C1 segment of cervical spinal cord (tissue), 14 donors: ENCODE measurements around the gene SOBP.

Source experiments
- DNase-seq, 14 donors: peaks; one replicate each; lab custom pipeline; 2025; lab: John Stamatoyannopoulos, UW

Gene SOBP

DNA sequence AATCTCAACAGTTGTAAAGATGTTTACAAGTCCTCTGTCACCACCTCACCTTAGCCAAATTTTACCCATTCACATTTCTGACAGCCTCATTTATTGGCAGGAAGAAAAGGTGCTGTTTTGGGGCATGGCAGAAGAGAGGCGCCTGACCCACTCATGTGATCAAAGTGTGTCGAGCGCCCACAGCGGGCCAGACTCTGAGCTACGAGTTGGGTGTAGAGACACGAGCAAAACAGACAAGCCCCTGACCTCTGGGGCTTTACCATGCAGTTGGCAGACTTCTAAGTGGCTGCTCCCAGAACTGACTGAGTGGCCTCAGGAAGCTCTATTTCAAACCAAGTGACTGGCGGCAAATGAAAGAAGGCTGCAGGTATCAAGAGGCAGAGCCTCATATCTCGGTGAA is 167.0 kb downstream of the SOBP start:
- DNase-seq = no peak

DNA sequence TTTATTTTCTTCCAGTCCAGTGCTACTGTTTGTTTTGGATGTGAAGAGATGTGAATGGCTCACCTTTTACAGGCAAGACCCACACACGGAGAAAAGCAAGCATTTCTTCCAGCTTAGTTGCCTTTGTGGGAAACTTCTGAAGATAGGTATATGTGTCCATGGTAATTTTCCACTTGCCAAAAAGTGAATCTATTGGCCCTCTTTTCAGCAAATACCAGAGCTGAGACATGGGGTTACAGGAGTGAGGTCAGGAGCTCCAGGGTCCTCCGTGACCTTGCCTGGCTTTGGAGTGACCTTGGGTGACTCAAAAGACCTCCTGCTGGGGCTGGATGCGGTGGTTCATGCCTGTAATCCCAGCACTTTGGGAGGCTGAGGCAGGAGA is 167.4 kb downstream of the SOBP start:
- DNase-seq = no peak

DNA sequence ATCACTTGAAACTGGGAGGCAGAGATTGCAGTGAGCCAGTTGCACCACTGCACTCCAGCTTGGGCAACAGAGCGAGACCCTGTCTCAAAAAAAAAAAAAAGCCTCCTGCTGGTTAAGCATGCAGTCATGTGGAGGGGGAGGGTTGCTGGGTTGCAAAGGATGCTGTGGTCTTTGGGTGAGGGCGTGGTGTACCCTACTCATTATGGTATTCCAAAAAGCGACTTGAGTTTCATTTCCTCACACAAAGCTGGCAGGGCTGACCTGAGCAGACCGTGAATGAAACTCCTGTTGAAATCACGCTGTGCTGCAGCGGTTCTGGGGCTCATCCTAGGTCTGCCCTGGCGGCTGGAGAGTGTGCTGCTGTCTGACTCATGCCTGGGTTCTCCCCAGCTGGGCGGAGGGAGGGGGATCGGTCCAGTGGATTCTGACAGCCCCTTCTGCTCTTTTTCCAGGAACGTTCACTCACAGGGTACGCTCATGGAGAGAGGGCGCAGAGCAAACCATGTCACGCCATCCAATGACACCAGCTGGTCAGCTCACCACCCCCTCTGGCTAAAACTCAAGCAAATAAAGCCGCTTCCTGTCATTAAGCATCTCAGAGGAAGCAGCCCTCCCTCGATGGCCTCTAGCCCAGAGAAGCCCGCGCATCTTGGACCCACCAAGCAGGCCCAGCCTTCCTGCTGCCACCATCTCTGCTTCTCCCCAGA is 168.0 kb downstream of the SOBP start:
- peak in 5 of 14 donors; percentile 21 to 73 (median 40) for DNase-seq

DNA sequence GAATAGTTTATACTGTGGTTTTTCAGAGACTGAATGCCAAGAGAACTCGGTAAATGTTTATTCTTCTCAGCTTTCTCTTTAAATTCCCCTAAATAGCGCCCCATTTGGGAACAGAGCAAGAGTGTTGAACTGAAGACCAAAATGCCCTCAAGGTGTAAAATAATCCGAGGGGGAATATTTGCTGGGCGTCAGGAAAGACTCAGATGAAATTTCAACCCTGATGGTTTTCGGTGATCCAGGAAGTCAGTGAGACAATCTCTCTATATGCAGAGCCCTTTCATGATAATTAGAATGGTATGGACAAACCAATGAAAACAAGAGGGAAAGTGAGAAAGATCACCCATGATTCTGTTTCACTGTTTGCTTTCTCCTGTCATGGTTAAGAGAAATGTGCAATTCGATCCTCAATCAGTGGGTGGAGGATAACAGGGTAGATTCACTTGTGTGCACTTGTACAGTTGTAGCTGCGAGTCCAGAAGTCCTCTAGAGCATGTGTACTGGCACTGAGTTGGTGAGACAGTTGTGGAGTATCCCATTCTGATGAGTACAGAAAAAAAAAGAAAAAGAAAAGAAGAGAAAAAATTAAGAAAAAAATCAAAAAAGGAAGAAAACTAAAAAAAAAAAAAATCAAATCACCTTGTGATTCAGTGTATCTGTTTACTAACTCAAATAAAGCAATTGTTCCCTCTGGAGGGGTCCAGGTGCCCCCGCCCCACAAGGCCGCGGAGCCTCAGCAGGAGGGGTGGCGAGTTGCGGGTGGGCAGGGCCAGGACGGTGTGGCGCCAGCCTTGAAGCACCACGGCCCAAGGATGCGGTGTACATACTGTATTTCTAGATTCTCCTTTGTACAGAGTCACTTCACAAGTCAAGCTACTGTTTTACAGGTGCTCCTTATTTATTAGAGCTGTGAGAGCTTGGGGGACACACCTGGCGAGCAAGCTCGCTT is 169.3 kb downstream of the SOBP start:
- DNase-seq = no peak

DNA sequence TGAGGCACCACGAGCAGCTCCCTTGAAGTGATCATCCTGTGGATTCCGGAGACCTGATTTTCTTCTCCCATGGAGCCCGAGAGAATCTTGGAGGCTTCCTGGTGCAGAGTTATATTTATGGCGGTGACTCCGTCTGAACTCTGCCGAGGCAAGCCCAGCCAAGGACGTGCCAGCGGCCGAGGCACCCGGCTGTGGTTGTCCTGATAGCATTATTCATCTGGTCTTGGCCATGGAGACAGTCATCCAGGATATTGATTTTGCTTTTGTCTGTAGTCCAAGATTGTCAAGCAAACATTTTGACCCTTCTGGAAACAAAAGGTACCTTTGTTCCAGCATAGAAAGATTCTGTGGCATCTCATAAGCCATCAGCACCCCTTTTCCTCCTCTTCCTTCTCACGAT is 170.9 kb downstream of the SOBP start:
- DNase-seq = no peak

DNA sequence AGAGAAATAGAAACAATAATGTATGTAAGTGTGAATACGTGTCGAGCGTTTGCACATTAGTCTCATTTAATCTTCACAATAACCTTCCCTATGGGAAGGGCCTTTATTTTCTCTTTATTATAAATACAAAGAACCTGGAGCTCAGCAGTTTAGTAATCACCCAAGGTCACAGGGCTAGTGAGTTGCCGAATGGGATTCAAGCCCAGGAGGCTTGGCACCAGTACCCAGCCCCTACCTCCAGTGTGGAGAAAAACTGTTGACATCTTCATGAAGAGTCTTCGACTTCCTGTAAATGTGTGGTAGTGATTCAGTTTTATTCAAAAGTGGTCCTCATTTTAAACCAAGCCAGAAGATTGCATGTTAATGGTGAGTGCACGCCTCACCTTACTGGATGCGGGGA is 171.4 kb downstream of the SOBP start:
- DNase-seq = peak in 1 of 14 donors; percentile 46

DNA sequence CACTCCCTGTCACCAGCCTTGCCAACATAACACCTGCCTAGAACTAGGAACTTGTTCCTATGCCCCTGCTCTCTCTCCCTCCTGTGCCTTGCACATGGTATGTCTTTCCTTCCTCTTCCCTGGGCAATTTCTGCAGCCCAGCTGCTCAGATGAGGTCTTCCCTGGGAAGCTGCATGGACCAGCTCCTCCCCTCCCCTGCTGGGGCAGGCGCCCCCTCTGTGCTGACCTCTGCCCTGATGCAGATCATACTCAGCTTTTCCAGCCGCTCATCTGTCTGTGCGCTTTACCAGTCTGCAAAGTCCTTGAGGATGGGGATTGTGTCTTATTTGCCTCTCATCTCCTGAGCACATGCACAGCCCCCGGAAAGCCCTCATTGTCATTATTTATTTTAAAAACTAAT is 172.4 kb downstream of the SOBP start:
- no peak for DNase-seq

DNA sequence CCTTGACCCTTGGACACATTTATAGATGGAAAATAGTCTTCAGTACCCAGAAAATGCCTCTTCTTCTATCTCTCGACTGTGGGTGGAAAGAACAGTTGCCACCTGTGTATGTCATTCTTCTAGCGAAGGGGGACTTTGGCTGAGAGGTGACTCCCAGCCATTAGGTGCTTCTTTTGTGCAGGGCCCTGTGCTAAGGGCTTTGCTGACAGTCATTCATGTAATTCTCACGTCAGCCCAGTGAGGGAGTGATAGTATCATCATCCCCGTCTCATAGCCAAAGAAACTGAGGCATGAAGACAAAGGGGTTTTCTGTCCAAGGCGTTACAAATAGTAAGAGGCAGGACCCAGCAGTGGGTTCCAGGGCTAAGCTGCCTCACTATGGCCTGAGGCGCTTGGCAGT is 173.4 kb downstream of the SOBP start:
- no peak for DNase-seq

DNA sequence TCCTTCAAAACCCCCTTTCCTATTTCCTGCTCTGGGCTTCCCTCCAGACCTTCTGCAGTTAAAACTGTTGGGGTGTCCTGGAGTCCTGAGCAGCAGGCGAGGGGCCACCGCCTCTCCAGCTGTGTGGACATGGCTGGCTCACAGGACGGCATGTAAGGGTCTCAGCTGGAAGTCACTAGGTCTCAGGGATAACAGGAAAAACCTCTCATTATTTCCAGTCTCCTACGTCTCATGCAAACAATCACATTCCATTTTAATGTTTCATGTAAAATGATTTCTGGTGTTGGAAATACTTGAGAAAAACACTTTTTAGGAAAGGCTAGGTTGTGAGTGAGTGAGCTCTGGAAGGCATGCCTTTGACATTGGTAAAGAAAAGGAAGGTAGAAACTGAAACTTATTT is 175.5 kb downstream of the SOBP start:
- no peak for DNase-seq

DNA sequence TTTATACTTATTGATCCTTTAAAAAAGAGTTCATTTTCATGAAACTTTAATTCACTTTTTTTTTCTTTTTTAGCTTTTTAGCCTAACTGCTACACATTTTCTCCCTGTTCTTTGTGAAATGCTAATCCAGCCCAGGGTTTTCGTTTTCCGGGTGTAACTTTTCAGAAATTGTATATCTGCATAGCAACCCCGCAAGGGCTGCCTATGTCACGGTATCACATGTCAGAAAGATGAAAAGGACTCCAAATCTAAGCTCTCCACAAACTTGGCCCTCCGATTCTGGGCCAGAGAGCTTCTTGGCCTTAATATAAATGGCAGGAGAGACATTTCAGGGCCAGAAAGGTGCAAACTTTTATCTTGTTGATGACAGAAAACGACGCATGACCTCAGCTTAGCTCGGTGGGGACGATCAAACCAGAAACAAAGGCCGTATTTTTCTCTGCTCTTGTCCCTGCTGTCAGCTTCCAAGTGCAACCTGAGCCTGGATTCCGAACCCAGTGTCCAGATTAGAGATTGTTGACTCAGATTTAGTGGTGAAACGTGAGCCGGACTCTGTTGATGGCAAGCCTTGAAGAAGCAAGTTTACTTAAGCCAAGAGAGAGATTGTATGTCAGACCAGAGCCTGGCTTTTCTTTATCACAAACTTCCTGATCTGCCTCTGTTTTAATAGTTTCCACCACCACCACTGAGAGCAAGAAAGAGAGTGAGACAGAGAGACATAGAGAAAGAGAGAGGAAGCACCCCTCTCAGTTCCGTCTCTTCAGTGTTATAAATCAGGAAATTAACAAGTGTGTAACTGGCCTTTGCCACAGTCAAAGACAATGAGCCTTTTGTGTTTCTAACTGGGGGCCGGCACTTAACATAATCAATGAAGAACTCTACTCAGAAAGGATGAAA is 176.4 kb downstream of the SOBP start:
- DNase-seq = no peak

DNA sequence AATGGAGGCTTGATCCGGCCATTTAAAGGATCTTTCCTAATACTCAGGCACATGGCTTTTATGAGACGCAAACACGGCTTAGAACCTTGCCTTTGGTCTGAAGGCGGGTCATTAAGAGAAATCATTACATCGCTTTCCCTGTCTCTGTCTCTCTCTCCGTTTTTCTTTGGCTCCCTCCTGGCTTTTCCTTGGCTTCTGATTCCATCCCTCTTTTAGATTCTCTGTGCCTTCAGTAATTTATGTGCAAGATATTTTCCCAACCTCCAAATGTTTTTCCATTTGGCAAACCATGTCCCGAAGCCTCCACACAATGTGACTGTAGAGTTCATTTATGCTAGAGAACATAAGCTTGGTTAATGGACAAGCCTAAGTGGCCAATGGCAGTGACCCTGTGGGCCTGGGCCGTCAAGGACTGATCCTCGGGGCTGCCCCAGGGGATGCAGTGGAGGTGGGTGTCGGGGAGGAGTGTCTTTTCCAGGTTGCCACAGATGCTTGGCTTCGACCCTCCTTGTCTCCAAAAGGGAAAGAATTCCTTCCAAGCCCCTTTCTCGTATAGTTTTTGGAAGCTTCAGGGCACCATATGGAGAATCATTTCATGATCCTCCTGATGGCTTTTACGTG is 177.2 kb downstream of the SOBP start:
- DNase-seq = no peak

DNA sequence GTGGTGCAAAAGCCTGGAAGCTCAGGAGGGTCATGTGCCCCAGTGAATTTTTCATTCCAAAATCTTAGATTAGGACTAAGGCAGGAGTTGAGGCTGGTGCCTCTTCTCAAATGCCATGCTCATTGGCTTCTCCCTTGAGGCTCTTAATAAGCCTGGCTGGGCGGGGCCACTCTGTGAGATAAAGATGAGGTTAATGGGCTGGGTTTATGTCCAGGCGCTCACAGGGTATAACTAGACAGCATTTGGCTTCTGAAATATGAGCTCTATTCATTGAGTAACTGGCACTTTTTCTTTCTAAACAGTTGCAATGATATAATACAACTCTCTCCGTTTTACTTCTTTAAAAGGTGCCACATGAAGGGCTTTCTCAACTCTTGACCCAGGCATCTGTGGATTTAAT is 177.9 kb downstream of the SOBP start:
- no peak for DNase-seq

DNA sequence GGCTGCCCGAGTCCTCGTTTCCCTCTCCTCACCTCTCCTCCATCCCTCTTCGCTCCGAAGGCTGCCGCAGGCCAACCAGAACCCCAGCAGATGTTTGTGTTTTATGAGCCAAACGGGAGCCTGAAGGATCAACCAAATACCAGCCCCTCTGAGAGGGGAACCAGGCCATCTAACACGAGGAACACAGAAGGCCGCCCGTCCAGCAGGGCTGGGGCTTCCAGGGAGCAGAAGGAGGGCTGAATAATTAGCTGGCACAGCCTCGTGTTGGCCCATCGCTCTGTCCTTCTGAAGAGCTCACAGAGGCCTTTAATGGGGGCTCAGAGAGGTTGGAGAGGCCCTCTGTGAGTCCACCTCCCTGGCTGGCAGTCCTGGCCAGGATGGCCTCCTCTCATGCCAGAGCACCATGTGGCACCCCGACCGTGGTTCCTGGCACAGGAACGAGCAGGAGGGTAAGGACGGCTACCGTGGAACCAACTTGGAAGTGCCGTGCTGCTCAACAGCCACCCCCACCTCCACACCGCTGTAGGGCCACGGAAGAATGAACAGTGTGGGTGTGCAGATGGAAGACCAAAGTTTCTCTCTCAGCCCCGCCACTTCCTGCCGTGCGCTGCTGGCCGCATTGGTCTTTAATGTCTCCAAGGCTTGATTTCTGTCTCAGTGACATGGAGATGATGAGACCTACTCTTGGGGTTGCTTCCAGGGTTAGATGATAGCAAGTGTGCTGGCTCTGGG is 179.0 kb downstream of the SOBP start:
- DNase-seq = peak in 1 of 14 donors; percentile 72

DNA sequence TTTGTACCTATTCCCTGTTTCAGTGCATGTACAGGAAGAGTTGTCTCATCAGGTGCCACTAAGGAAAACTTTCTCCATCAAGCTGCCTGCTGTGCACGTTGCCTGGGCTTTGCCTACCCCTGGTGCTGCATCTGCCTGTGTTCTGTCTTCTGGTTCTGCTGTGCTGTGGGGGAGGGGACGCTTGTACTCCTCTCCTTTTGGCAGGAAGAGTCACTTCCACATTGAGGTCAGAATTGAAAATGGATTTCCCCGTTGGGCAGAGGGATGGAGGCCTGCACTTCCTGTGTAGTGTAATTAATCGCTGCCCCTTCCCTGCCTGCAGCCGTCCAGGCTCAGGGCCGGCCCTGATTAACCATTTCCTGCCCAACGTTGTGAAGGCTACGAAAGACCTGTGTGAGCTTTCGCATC is 180.9 kb downstream of the SOBP start:
- DNase-seq = peak in 11 of 14 donors; percentile 3 to 61 (median 30)

DNA sequence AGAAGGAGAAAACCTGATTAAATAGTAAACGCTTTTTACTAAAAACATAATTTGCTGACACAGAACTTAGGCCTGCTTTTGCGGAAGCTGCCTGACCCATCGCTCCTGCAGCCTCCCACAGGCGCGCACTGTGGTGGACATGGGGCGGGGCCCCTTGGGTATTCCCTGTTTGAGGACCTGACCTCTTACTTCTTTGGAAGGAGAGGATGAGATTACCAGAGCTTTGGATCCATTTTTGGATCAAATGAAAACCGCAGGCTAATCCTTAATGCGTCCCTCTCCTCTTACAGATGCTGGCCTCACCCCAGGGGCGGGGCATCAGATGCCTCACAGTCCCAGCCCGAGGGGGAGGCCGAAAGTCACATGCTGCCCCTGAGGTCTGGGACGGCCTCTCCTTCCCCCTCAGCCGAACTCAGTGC is 183.2 kb downstream of the SOBP start:
- no peak for DNase-seq

DNA sequence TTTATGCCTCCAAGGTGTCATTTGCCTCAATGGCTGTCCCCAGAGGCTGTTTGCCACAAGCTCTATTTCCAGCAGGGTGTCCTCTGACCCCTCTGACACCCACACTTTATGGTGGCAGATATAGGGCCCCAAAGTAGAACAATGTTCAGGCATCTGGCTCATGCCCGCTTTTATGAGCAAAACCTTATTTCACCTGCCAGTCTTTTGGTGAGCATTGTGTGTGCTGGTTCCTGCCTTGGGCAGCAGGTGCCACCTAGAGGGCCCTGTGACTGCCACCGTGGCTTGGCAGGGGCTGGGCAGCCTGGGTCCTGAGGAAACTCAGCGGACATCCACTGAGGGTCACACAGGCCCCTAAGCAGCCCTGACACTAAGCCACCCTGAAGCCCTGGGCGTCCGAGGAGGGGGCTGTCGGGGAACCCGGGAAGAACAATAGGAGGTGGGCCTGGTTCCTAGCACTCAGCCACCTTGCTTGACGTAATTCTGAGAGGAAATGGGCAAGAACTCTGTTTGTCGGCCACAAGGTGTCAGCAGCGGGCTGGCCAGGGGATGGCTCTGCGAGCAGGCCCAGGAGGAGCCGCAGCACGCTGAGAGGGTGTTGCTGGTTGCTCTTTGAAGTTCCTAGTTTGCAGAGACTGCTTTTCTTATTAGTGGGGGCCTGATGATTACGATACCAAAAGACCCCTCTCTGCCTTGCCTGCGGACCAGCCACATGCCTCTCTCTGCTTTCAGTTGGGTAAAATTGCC is 185.2 kb downstream of the SOBP start:
- DNase-seq = peak in 12 of 14 donors; percentile 30 to 80 (median 72)

DNA sequence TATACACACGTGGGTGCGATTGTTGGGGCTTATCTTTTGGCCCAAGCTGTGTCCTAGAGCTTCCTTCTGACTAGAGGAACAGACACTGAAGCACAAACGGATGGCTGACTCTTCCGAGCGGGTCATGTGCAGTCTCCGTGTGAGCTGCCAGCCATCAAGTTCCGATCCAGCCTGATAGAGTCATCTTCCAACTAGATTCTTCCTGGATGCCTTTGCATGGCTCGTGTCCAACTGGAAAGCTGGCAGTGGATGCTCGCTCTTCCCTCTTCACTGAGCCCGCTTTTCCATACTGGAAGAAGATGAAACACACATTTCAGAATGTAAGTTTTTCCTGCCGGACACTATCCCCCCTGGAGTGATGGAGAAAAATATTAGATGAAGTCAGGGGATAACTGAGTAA is 186.1 kb downstream of the SOBP start:
- DNase-seq = peak in 1 of 14 donors; percentile 56

DNA sequence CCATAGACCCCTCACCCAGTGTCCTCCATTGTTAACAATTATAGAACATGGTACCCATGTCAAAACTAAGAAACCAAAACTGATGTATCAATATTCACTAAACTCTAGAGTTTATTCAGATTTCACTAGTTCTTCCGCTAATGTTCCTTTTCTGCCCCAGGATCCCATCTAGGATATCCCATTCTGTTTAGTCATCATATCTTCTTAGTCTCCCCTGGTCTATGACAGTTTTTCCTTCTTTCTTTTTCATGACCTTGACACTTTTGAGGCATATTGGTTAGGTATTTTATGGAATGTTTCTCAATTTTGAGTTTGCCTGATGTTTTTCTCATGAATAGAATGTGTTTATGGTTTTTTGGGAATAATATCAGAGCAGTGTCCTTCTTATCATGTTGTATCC is 187.5 kb downstream of the SOBP start:
- DNase-seq = no peak

DNA sequence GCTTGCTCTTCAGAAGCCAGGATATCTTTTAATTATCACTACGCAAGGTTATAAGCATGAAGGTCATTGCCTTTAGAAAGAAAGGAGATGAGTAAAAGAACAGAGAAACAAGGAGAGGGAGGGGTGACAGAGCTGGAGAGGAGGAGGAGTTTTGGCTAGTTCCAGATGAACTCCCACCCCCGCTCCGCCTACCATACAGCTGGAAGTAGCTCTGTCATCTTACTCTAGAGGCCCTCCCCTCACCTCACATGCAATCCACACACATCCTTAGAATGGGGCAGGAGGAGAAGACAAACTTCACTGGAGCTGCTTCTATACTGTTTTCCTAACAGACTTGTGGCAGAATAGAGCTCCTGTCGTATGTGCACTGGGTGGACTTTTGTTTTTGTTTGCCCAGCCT is 189.5 kb downstream of the SOBP start:
- DNase-seq = no peak

DNA sequence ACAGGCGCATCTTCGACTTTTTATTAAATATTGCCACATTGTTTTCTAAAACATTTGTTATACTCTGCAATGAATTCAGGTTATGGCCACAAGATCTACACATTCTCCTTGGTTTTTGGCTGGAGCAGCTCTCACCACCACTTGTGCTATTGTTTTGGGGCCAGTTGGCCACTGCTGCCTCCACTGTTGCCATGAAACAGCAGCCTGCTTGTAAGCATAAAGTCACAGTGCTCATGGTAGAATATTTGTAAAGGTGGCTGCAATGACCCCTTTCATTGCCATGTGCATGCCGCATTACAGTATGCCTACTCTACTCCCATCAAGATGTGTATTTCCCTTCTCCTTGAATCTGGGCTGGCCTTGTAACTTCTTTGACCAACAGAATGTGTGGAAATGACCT is 192.8 kb downstream of the SOBP start:
- DNase-seq = no peak
